ENCODE data around the gene HBD.

GRCh38 chr11:5276697-5277096 lies 42.4 kb upstream of the HBD start:
- TF ChIP-seq CHD2 (IDR thresholded peaks at IDR 0.05; ENCODE audit: low read length, partially characterized antibody) (no peak), POLR2A (IDR thresholded peaks at IDR 0.05; ENCODE audit: low read length) (no peak), EP300 (IDR thresholded peaks at IDR 0.05) (no peak), RAD21 (conservative IDR thresholded peaks at IDR 0.05 in 1 of 2, IDR thresholded peaks at IDR 0.05 in 1 of 2) (no peak), POLR2AphosphoS2 (conservative IDR thresholded peaks at IDR 0.05; ENCODE audit: low read length) (no peak), CEBPB (IDR thresholded peaks at IDR 0.05) (no peak), HES2 (IDR thresholded peaks at IDR 0.05) (no peak)
- TF ChIP-seq, protein P1, sequence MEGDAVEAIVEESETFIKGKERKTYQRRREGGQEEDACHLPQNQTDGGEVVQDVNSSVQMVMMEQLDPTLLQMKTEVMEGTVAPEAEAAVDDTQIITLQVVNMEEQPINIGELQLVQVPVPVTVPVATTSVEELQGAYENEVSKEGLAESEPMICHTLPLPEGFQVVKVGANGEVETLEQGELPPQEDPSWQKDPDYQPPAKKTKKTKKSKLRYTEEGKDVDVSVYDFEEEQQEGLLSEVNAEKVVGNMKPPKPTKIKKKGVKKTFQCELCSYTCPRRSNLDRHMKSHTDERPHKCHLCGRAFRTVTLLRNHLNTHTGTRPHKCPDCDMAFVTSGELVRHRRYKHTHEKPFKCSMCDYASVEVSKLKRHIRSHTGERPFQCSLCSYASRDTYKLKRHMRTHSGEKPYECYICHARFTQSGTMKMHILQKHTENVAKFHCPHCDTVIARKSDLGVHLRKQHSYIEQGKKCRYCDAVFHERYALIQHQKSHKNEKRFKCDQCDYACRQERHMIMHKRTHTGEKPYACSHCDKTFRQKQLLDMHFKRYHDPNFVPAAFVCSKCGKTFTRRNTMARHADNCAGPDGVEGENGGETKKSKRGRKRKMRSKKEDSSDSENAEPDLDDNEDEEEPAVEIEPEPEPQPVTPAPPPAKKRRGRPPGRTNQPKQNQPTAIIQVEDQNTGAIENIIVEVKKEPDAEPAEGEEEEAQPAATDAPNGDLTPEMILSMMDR (IDR thresholded peaks at IDR 0.05): no peak
- TF ChIP-seq, protein P2, sequence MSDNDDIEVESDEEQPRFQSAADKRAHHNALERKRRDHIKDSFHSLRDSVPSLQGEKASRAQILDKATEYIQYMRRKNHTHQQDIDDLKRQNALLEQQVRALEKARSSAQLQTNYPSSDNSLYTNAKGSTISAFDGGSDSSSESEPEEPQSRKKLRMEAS (IDR thresholded peaks at IDR 0.05): no peak
- TF ChIP-seq, protein P3, sequence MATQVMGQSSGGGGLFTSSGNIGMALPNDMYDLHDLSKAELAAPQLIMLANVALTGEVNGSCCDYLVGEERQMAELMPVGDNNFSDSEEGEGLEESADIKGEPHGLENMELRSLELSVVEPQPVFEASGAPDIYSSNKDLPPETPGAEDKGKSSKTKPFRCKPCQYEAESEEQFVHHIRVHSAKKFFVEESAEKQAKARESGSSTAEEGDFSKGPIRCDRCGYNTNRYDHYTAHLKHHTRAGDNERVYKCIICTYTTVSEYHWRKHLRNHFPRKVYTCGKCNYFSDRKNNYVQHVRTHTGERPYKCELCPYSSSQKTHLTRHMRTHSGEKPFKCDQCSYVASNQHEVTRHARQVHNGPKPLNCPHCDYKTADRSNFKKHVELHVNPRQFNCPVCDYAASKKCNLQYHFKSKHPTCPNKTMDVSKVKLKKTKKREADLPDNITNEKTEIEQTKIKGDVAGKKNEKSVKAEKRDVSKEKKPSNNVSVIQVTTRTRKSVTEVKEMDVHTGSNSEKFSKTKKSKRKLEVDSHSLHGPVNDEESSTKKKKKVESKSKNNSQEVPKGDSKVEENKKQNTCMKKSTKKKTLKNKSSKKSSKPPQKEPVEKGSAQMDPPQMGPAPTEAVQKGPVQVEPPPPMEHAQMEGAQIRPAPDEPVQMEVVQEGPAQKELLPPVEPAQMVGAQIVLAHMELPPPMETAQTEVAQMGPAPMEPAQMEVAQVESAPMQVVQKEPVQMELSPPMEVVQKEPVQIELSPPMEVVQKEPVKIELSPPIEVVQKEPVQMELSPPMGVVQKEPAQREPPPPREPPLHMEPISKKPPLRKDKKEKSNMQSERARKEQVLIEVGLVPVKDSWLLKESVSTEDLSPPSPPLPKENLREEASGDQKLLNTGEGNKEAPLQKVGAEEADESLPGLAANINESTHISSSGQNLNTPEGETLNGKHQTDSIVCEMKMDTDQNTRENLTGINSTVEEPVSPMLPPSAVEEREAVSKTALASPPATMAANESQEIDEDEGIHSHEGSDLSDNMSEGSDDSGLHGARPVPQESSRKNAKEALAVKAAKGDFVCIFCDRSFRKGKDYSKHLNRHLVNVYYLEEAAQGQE (IDR thresholded peaks at IDR 0.05): no peak

Data from A549 (cell line).